ENCODE results near the gene TBL1XR1. TPM values are rescaled to one million over a fixed set of nuclear protein-coding genes. Genes with fewer than 3 reads are reported as not detected.
"Not testable (repeated sequence)": the region's sequence is repeated elsewhere in the genome, so short reads cannot be mapped to it uniquely, and the experiment has no call there.

TBL1XR1 gene
- total RNA-seq, 1 experiment from 2014 or later, result 88.3 TPM

- DNase-seq (ENCODE audit: low spot score), result no peak
Measured at GRCh38 chr3:177208223-177208622, 10.9 kb upstream of the TBL1XR1 start.

GRCh38 chr3:177206936-177207335 lies 9.7 kb upstream of the TBL1XR1 start:
- DNase-seq (ENCODE audit: low spot score), result no peak

- no peak for DNase-seq (ENCODE audit: low spot score)
Measured at GRCh38 chr3:177203689-177204395, 6.6 kb upstream of the TBL1XR1 start.

- DNase-seq (ENCODE audit: low spot score), result not testable (repeated sequence)
Measured at GRCh38 chr3:177203016-177203415, 5.7 kb upstream of the TBL1XR1 start.

GRCh38 chr3:177201700-177202397 lies 4.6 kb upstream of the TBL1XR1 start:
- no peak for DNase-seq (ENCODE audit: low spot score)

GRCh38 chr3:177199206-177199760 lies 2.0 kb upstream of the TBL1XR1 start:
- DNase-seq (ENCODE audit: low spot score), result no peak

- peak; percentile 5 for DNase-seq (ENCODE audit: low spot score)
Measured at GRCh38 chr3:177197727-177198460, 612 bp upstream of the TBL1XR1 start.

- peak; percentile 22 for DNase-seq (ENCODE audit: low spot score)
Measured at GRCh38 chr3:177196456-177197040, 734 bp downstream of the TBL1XR1 start.

- no peak for DNase-seq (ENCODE audit: low spot score)
Measured at GRCh38 chr3:177196008-177196455, 1.2 kb downstream of the TBL1XR1 start.

GRCh38 chr3:177195242-177195991 lies 1.9 kb downstream of the TBL1XR1 start:
- peak; percentile 9 for DNase-seq (ENCODE audit: low spot score)

- no peak for DNase-seq (ENCODE audit: low spot score)
Measured at GRCh38 chr3:177194299-177194698, 3.0 kb downstream of the TBL1XR1 start.

- DNase-seq (ENCODE audit: low spot score), result no peak
Measured at GRCh38 chr3:177193688-177194268, 3.5 kb downstream of the TBL1XR1 start.

- DNase-seq (ENCODE audit: low spot score), result not testable (repeated sequence)
Measured at GRCh38 chr3:177193275-177193674, 4.0 kb downstream of the TBL1XR1 start.

- DNase-seq (ENCODE audit: low spot score), result no peak
Measured at GRCh38 chr3:177190756-177191681, 6.3 kb downstream of the TBL1XR1 start.

GRCh38 chr3:177190184-177190583 lies 7.1 kb downstream of the TBL1XR1 start:
- DNase-seq (ENCODE audit: low spot score), result not testable (repeated sequence)

- DNase-seq (ENCODE audit: low spot score), result not testable (repeated sequence)
Measured at GRCh38 chr3:177188325-177188724, 9.0 kb downstream of the TBL1XR1 start.

GRCh38 chr3:177186306-177186705 lies 11.0 kb downstream of the TBL1XR1 start:
- DNase-seq (ENCODE audit: low spot score), result no peak

GRCh38 chr3:177185035-177185574 lies 12.2 kb downstream of the TBL1XR1 start:
- no peak for DNase-seq (ENCODE audit: low spot score)

- DNase-seq (ENCODE audit: low spot score), result not testable (repeated sequence)
Measured at GRCh38 chr3:177184602-177185001, 12.7 kb downstream of the TBL1XR1 start.
